Neural cell (in vitro differentiated cells): ENCODE data around the gene AVEN. TPM values are rescaled to one million over a fixed set of nuclear protein-coding genes. Genes with fewer than 3 reads are reported as not detected.

Experiments used
- H2AFZ ChIP-seq: fragments of 200-600, 300-800 bp; sonication (generic), shearing (Covaris generic); 2 replicates; pipeline ENCODE4 v1.6.0; 2014; ENCODE audit warnings: low read depth, mild to moderate bottlenecking, antibody characterized with exemption, low read length, moderate library complexity
- H3F3A ChIP-seq: fragments of 200-600 bp; shearing (Covaris generic); 2 replicates; pipeline ENCODE4 v1.6.1; 2016; ENCODE audit warnings: mild to moderate bottlenecking, moderate library complexity, mixed read lengths, antibody characterized with exemption, low read length; ENCODE audit not compliant: insufficient read depth, poor library complexity, severe bottlenecking
- H3K27ac ChIP-seq: fragments of 200-600, 300-800 bp; sonication (generic), shearing (Covaris generic); 2 replicates; pipeline ENCODE4 v1.5.1; 2014; ENCODE audit warnings: mild to moderate bottlenecking, low read length, moderate library complexity
- H3K27me3 ChIP-seq: fragments of 300-800, 200-600 bp; sonication (generic), shearing (Covaris generic); 2 replicates; pipeline ENCODE4 v1.6.0; 2014; ENCODE audit warnings: mild to moderate bottlenecking, low read depth, low read length, moderate library complexity; ENCODE audit not compliant: insufficient read depth
- H3K36me3 ChIP-seq: fragments of 300-800, 200-600 bp; sonication (generic), shearing (Covaris generic); 2 replicates; pipeline ENCODE4 v1.5.1; 2014; ENCODE audit warnings: mild to moderate bottlenecking, antibody characterized with exemption, low read length, moderate library complexity; ENCODE audit not compliant: insufficient read depth
- H3K4me2 ChIP-seq: fragments of 300-800, 200-600 bp; sonication (generic), shearing (Covaris generic); 2 replicates; pipeline ENCODE4 v1.6.0; 2014; ENCODE audit warnings: mild to moderate bottlenecking, low read length
- H3K4me3 ChIP-seq: fragments of 300-800, 200-600 bp; sonication (generic), shearing (Covaris generic); 2 replicates; pipeline ENCODE4 v1.5.1; 2014; ENCODE audit warnings: mild to moderate bottlenecking, low read length, moderate library complexity
- H3K79me2 ChIP-seq: fragments of 200-600 bp; shearing (Covaris generic); replicated peaks from 2 replicates; pipeline ENCODE4 v1.6.0; 2014; ENCODE audit warnings: mild to moderate bottlenecking, low read length, moderate library complexity; ENCODE audit not compliant: insufficient read depth
- H3K9ac ChIP-seq: fragments of 300-800, 200-600 bp; sonication (generic), shearing (Covaris generic); 2 replicates; pipeline ENCODE4 v1.6.1; 2016; ENCODE audit warnings: mild to moderate bottlenecking, low read length, mixed read lengths
- H3K9me2 ChIP-seq: fragments of 200-600 bp; shearing (Covaris generic); 2 replicates; pipeline ENCODE4 v1.6.1; 2016; ENCODE audit warnings: mild to moderate bottlenecking, low read length, mixed read lengths; ENCODE audit not compliant: insufficient read depth
- H3K9me3 ChIP-seq: fragments of 200-600, 300-800 bp; sonication (generic), shearing (Covaris generic); 2 replicates; pipeline ENCODE4 v1.6.1; 2016; ENCODE audit warnings: mild to moderate bottlenecking, mixed run types, low read length, moderate library complexity, mixed read lengths
- H4K20me1 ChIP-seq: fragments of 200-600 bp; shearing (Covaris generic); 2 replicates; pipeline ENCODE4 v1.6.1; 2016; ENCODE audit warnings: mild to moderate bottlenecking, mixed run types; ENCODE audit not compliant: insufficient read depth
- EP300 ChIP-seq: fragments of 450-650 bp; conservative IDR thresholded peaks from 2 replicates; pipeline ENCODE4 v1.6.1; 2014; ENCODE audit warnings: antibody characterized with exemption, mild to moderate bottlenecking, moderate library complexity; ENCODE audit not compliant: poor library complexity, severe bottlenecking
- EZH2 ChIP-seq: fragments of 200-600, 300-800 bp; shearing (Covaris generic), sonication (generic); IDR thresholded peaks from 2 replicates; pipeline ENCODE4 v1.6.1; 2014; ENCODE audit warnings: antibody characterized with exemption, low read length, borderline replicate concordance, mild to moderate bottlenecking; ENCODE audit not compliant: insufficient read depth, poor library complexity, severe bottlenecking
- MXI1 ChIP-seq: fragments of 450-650 bp; conservative IDR thresholded peaks from 2 replicates; pipeline ENCODE4 v1.6.1; 2014; ENCODE audit warnings: antibody characterized with exemption, mild to moderate bottlenecking; ENCODE audit not compliant: poor library complexity, severe bottlenecking
- POLR2AphosphoS5 ChIP-seq: IDR thresholded peaks from 2 replicates; pipeline ENCODE4 v1.6.1; 2012
- RAD21 ChIP-seq: fragments of 450-650 bp; conservative IDR thresholded peaks from 2 replicates; pipeline ENCODE4 v1.6.1; 2014; ENCODE audit warnings: antibody characterized with exemption, mild to moderate bottlenecking, moderate library complexity
- REST ChIP-seq: IDR thresholded peaks from 2 replicates; pipeline ENCODE4 v1.6.1; 2012; ENCODE audit warnings: borderline replicate concordance
- SMC3 ChIP-seq: fragments of 450-650 bp; conservative IDR thresholded peaks from 2 replicates; pipeline ENCODE4 v1.6.1; 2014; ENCODE audit warnings: antibody characterized with exemption, mild to moderate bottlenecking, moderate library complexity; ENCODE audit not compliant: poor library complexity
- TAF1 ChIP-seq: IDR thresholded peaks from 2 replicates; pipeline ENCODE4 v1.6.1; 2012; ENCODE audit warnings: low read depth
- polyA plus RNA-seq: library from polyadenylated mRNA; depleted of rRNA; stranded (reverse); fragments of >200 nt; gene quantifications from 2 replicates; pipeline ENCODE4 v1.2.3, GENCODE V29; 2014
- TF ChIP-seq, protein P1 (sequence below): fragments of 450-650 bp; IDR thresholded peaks from 2 replicates; pipeline ENCODE4 v1.5.1; 2014; ENCODE audit warnings: antibody characterized with exemption, mild to moderate bottlenecking, moderate library complexity; ENCODE audit not compliant: poor library complexity, severe bottlenecking

The AVEN gene
- polyA plus RNA-seq, 1 donor from 2014 or later = 14.1 TPM

DNA sequence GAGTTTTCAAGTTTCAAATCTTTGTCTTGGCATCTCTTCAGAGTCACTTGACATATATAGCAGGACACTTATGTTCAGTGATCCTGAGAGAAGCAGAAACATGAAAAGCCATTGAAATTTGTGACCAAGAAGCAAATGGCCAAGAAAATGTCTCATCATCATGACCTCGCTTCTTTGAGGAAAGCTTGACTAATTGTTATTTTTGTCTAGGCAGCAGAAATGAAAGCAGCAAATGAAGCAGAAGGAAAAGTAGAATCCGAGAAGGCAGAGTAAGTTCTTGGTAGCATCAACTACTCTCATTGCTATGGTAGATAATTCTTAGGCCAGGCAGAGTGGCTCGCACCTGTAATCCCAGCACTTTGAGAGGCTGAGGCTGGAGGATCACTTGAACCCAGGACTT lies 198.4 kb downstream of the AVEN start:
- no peaks in the 10 kb centered on the region for H3K9me3 ChIP-seq
- H3K9ac ChIP-seq = no peak overlapping the region
- H3K4me3 ChIP-seq = no peak overlapping the region
- no peaks in the 10 kb centered on the region for H3K79me2 ChIP-seq
- H3K4me2 ChIP-seq = no peak overlapping the region
- no peaks in the 10 kb centered on the region for H4K20me1 ChIP-seq
- no peaks in the 10 kb centered on the region for H3K9me2 ChIP-seq
- H3K27me3 ChIP-seq = no peaks in the 10 kb centered on the region
- H2AFZ ChIP-seq = no peak overlapping the region
- TF ChIP-seq TAF1 (no peak), REST (no peak), EZH2 (no peak), POLR2AphosphoS5 (no peak), SMC3 (no peak), MXI1 (no peak), RAD21 (no peak), EP300 (no peak)
- TF ChIP-seq, protein P1, sequence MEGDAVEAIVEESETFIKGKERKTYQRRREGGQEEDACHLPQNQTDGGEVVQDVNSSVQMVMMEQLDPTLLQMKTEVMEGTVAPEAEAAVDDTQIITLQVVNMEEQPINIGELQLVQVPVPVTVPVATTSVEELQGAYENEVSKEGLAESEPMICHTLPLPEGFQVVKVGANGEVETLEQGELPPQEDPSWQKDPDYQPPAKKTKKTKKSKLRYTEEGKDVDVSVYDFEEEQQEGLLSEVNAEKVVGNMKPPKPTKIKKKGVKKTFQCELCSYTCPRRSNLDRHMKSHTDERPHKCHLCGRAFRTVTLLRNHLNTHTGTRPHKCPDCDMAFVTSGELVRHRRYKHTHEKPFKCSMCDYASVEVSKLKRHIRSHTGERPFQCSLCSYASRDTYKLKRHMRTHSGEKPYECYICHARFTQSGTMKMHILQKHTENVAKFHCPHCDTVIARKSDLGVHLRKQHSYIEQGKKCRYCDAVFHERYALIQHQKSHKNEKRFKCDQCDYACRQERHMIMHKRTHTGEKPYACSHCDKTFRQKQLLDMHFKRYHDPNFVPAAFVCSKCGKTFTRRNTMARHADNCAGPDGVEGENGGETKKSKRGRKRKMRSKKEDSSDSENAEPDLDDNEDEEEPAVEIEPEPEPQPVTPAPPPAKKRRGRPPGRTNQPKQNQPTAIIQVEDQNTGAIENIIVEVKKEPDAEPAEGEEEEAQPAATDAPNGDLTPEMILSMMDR = no peak
- H3F3A ChIP-seq = no peaks in the 10 kb centered on the region
- H3K27ac ChIP-seq = no peak overlapping the region
- no peaks in the 10 kb centered on the region for H3K36me3 ChIP-seq

- H3F3A ChIP-seq = no peaks in the 10 kb centered on the region
- H3K27me3 ChIP-seq = no peaks in the 10 kb centered on the region
- H3K9me3 ChIP-seq = no peaks in the 10 kb centered on the region
- no peak overlapping the region for H3K4me3 ChIP-seq
- H3K36me3 ChIP-seq = no peaks in the 10 kb centered on the region
- no peak overlapping the region for H3K4me2 ChIP-seq
- no peak for TF ChIP-seq EZH2
- H3K9me2 ChIP-seq = no peaks in the 10 kb centered on the region
- no peak overlapping the region for H2AFZ ChIP-seq
- H3K79me2 ChIP-seq = no peaks in the 10 kb centered on the region
- H3K27ac ChIP-seq = no peak overlapping the region
- no peak overlapping the region for H3K9ac ChIP-seq
- no peaks in the 10 kb centered on the region for H4K20me1 ChIP-seq
These were observed 199.5 kb downstream of the AVEN start for GRCh38 chr15:33839540-33839939.

DNA sequence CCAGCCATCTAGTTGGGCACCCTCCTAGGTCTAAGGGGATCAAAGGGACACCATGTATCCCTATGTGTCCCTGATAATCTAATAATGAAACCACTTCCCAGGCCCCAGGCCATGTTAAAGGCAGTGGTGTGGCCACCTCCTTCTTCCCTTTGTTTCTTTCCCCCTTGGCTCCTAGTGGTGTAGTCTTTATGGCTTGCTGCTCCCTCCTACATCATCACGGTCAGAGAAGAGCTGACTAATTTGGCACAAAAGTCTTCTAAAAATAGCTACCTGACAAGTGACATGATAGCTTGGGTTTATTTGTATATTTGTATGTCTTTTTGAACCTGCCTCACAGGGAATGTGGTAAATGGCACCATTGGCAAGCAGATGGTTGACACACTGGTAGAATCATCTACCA lies 201.7 kb downstream of the AVEN start:
- H3K27ac ChIP-seq = no peak overlapping the region
- TF ChIP-seq TAF1 (no peak), POLR2AphosphoS5 (no peak), EZH2 (no peak), MXI1 (no peak), RAD21 (no peak), SMC3 (no peak), REST (no peak), EP300 (no peak)
- TF ChIP-seq, protein P1 = no peak

More for the DNA sequence above, 201.7 kb downstream of the AVEN start:
- Histone ChIP-seq H4K20me1 (no peaks in the 10 kb centered on the region), H3K27me3 (no peaks in the 10 kb centered on the region), H3K36me3 (no peaks in the 10 kb centered on the region), H3K9ac (no peak overlapping the region), H3K4me2 (no peak overlapping the region), H2AFZ (no peak overlapping the region), H3K9me3 (no peaks in the 10 kb centered on the region), H3F3A (no peaks in the 10 kb centered on the region), H3K79me2 (no peaks in the 10 kb centered on the region), H3K4me3 (no peak overlapping the region), H3K9me2 (no peaks in the 10 kb centered on the region)
